Memory B cell (primary cell): ENCODE data around the gene GALNT17.

ENCODE experiments used
- ATAC-seq: fragments of 150-1000 bp; cut with Tn5 transposase; 2 replicates; pipeline ENCODE4 v1.10.0; 2021; ENCODE audit warnings: low read depth, mild to moderate bottlenecking, moderate library complexity
- DNase-seq, 2 donors: peaks; one replicate each; pipeline ENCODE4 v3.0.0; 2022; ENCODE audit warnings: low spot score in 2 of 2
- H3K27ac Mint-ChIP-seq: one replicate; pipeline ENCODE4 v1.8.0; 2022; ENCODE audit warnings: mild to moderate bottlenecking, moderate library complexity, mixed read lengths
- H3K27me3 Mint-ChIP-seq: one replicate; pipeline ENCODE4 v1.8.0; 2022; ENCODE audit warnings: mixed read lengths
- H3K36me3 Mint-ChIP-seq: one replicate; pipeline ENCODE4 v1.8.0; 2022; ENCODE audit warnings: mild to moderate bottlenecking, mixed read lengths
- H3K4me1 Mint-ChIP-seq: one replicate; pipeline ENCODE4 v1.8.0; 2022; ENCODE audit warnings: mixed read lengths
- H3K4me3 Mint-ChIP-seq: one replicate; pipeline ENCODE4 v1.8.0; 2022; ENCODE audit warnings: mild to moderate bottlenecking, moderate library complexity, mixed read lengths
- H3K9me3 Mint-ChIP-seq: one replicate; pipeline ENCODE4 v1.8.0; 2022; ENCODE audit warnings: mixed read lengths

The GALNT17 gene

GRCh38 chr7:71507680-71508602, 376.0 kb downstream of the GALNT17 start:
- H3K4me1 Mint-ChIP-seq, result no peaks in the 10 kb centered on the region

GRCh38 chr7:71509381-71509780, 377.4 kb downstream of the GALNT17 start:
- no peaks in the 10 kb centered on the region for H3K27me3 Mint-ChIP-seq
- no peak overlapping the region for H3K27ac Mint-ChIP-seq
- peaks cover 7% of the 10 kb centered on the region for H3K9me3 Mint-ChIP-seq
- ATAC-seq (no peak), DNase-seq (no peak)
- no peaks in the 10 kb centered on the region for H3K4me1 Mint-ChIP-seq
- H3K36me3 Mint-ChIP-seq, result no peaks in the 10 kb centered on the region
- no peak overlapping the region for H3K4me3 Mint-ChIP-seq

More at GRCh38 chr7:71507680-71508602, 376.0 kb downstream of the GALNT17 start:
- no peak for ATAC-seq
- H3K9me3 Mint-ChIP-seq, result peaks cover 8% of the 10 kb centered on the region
- H3K27ac Mint-ChIP-seq, result no peak overlapping the region
- no peaks in the 10 kb centered on the region for H3K27me3 Mint-ChIP-seq
- no peaks in the 10 kb centered on the region for H3K36me3 Mint-ChIP-seq
- H3K4me3 Mint-ChIP-seq, result no peak overlapping the region
- DNase-seq, result no peak

GRCh38 chr7:71511361-71511807, 379.4 kb downstream of the GALNT17 start:
- DNase-seq (no peak), ATAC-seq (no peak)
- H3K4me1 Mint-ChIP-seq, result no peaks in the 10 kb centered on the region
- no peaks in the 10 kb centered on the region for H3K36me3 Mint-ChIP-seq
- H3K9me3 Mint-ChIP-seq, result peaks cover 6% of the 10 kb centered on the region
- H3K4me3 Mint-ChIP-seq, result no peak overlapping the region
- H3K27me3 Mint-ChIP-seq, result no peaks in the 10 kb centered on the region
- no peak overlapping the region for H3K27ac Mint-ChIP-seq

GRCh38 chr7:71517940-71518699, 386.2 kb downstream of the GALNT17 start:
- H3K9me3 Mint-ChIP-seq, result peaks cover 9% of the 10 kb centered on the region
- no peak overlapping the region for H3K4me3 Mint-ChIP-seq
- peaks cover 2% of the 10 kb centered on the region for H3K36me3 Mint-ChIP-seq
- ATAC-seq, result no peak
- H3K4me1 Mint-ChIP-seq, result no peaks in the 10 kb centered on the region
- no peak for DNase-seq
- H3K27ac Mint-ChIP-seq, result no peak overlapping the region
- H3K27me3 Mint-ChIP-seq, result no peaks in the 10 kb centered on the region

GRCh38 chr7:71518880-71519279, 386.9 kb downstream of the GALNT17 start:
- no peak overlapping the region for H3K4me3 Mint-ChIP-seq
- no peak overlapping the region for H3K27ac Mint-ChIP-seq
- H3K4me1 Mint-ChIP-seq, result no peaks in the 10 kb centered on the region

GRCh38 chr7:71521506-71521905, 389.6 kb downstream of the GALNT17 start:
- ATAC-seq (no peak), DNase-seq (no peak)
- H3K36me3 Mint-ChIP-seq, result peaks cover 2% of the 10 kb centered on the region
- no peak overlapping the region for H3K4me3 Mint-ChIP-seq
- H3K4me1 Mint-ChIP-seq, result no peaks in the 10 kb centered on the region
- H3K27ac Mint-ChIP-seq, result no peak overlapping the region
- H3K27me3 Mint-ChIP-seq, result no peaks in the 10 kb centered on the region
- H3K9me3 Mint-ChIP-seq, result peaks cover 5% of the 10 kb centered on the region

More at GRCh38 chr7:71518880-71519279, 386.9 kb downstream of the GALNT17 start:
- no peak for ATAC-seq
- no peaks in the 10 kb centered on the region for H3K27me3 Mint-ChIP-seq
- H3K36me3 Mint-ChIP-seq, result peaks cover 2% of the 10 kb centered on the region
- DNase-seq, result no peak
- peaks cover 9% of the 10 kb centered on the region for H3K9me3 Mint-ChIP-seq

- peaks cover 5% of the 10 kb centered on the region for H3K9me3 Mint-ChIP-seq
- no peaks in the 10 kb centered on the region for H3K4me1 Mint-ChIP-seq
- ATAC-seq (no peak), DNase-seq (no peak)
- no peaks in the 10 kb centered on the region for H3K27me3 Mint-ChIP-seq
- no peak overlapping the region for H3K27ac Mint-ChIP-seq
- H3K4me3 Mint-ChIP-seq, result no peak overlapping the region
- H3K36me3 Mint-ChIP-seq, result peaks cover 2% of the 10 kb centered on the region
Observed at GRCh38 chr7:71526106-71526505, 394.2 kb downstream of the GALNT17 start.

GRCh38 chr7:71527213-71527612, 395.3 kb downstream of the GALNT17 start:
- H3K27ac Mint-ChIP-seq, result no peak overlapping the region
- ATAC-seq (no peak), DNase-seq (no peak)
- peaks cover under 1% of the 10 kb centered on the region for H3K36me3 Mint-ChIP-seq
- no peaks in the 10 kb centered on the region for H3K27me3 Mint-ChIP-seq
- no peaks in the 10 kb centered on the region for H3K4me1 Mint-ChIP-seq
- H3K4me3 Mint-ChIP-seq, result no peak overlapping the region
- peaks cover 4% of the 10 kb centered on the region for H3K9me3 Mint-ChIP-seq

GRCh38 chr7:71535616-71536015, 403.7 kb downstream of the GALNT17 start:
- no peaks in the 10 kb centered on the region for H3K27me3 Mint-ChIP-seq
- no peak overlapping the region for H3K27ac Mint-ChIP-seq
- no peak overlapping the region for H3K4me3 Mint-ChIP-seq
- H3K9me3 Mint-ChIP-seq, result peaks cover 11% of the 10 kb centered on the region
- no peaks in the 10 kb centered on the region for H3K4me1 Mint-ChIP-seq
- DNase-seq, result no peak
- ATAC-seq, result no peak
- H3K36me3 Mint-ChIP-seq, result no peaks in the 10 kb centered on the region

GRCh38 chr7:71538210-71538609, 406.3 kb downstream of the GALNT17 start:
- Mint-ChIP-seq H3K4me1 (no peaks in the 10 kb centered on the region), H3K27ac (no peak overlapping the region), H3K9me3 (peaks cover 15% of the 10 kb centered on the region), H3K4me3 (no peak overlapping the region), H3K36me3 (no peaks in the 10 kb centered on the region), H3K27me3 (no peaks in the 10 kb centered on the region)
- no peak for ATAC-seq
- DNase-seq, result no peak

GRCh38 chr7:71539615-71540014, 407.7 kb downstream of the GALNT17 start:
- no peak overlapping the region for H3K4me3 Mint-ChIP-seq
- no peaks in the 10 kb centered on the region for H3K27me3 Mint-ChIP-seq
- ATAC-seq, result no peak
- no peak overlapping the region for H3K27ac Mint-ChIP-seq
- no peaks in the 10 kb centered on the region for H3K36me3 Mint-ChIP-seq
- H3K4me1 Mint-ChIP-seq, result no peaks in the 10 kb centered on the region
- H3K9me3 Mint-ChIP-seq, result peaks cover 10% of the 10 kb centered on the region
- no peak for DNase-seq

- Mint-ChIP-seq H3K9me3 (peaks cover 10% of the 10 kb centered on the region), H3K27ac (no peak overlapping the region), H3K36me3 (no peaks in the 10 kb centered on the region), H3K4me1 (no peaks in the 10 kb centered on the region), H3K27me3 (no peaks in the 10 kb centered on the region), H3K4me3 (no peak overlapping the region)
- no peak for ATAC-seq
- no peak for DNase-seq
Observed at GRCh38 chr7:71541707-71542353, 409.9 kb downstream of the GALNT17 start.

- Mint-ChIP-seq H3K9me3 (peaks cover 5% of the 10 kb centered on the region), H3K27me3 (no peaks in the 10 kb centered on the region), H3K27ac (no peak overlapping the region), H3K36me3 (no peaks in the 10 kb centered on the region), H3K4me3 (no peak overlapping the region), H3K4me1 (no peaks in the 10 kb centered on the region)
- no peak for DNase-seq
- no peak for ATAC-seq
Observed at GRCh38 chr7:71543396-71543795, 411.5 kb downstream of the GALNT17 start.

- DNase-seq (no peak), ATAC-seq (no peak)
- Mint-ChIP-seq H3K27me3 (no peaks in the 10 kb centered on the region), H3K4me3 (no peak overlapping the region), H3K36me3 (no peaks in the 10 kb centered on the region), H3K4me1 (no peaks in the 10 kb centered on the region), H3K27ac (no peak overlapping the region), H3K9me3 (peaks cover 4% of the 10 kb centered on the region)
Observed at GRCh38 chr7:71544816-71545215, 412.9 kb downstream of the GALNT17 start.
